ENCODE measurements around the gene ACTR1B.

- TF ChIP-seq CTCF (IDR thresholded peaks at IDR 0.05), result no peak
- no peak for TF ChIP-seq POLR2A (IDR thresholded peaks at IDR 0.05)
Observed at GRCh38 chr2:97671526-97671925, 7.7 kb upstream of the ACTR1B start.

All from right lobe of liver (tissue), 4 donors.